ENCODE results near the gene RPA3. TPM values are rescaled to one million over a fixed set of nuclear protein-coding genes. Genes with fewer than 3 reads are reported as not detected.

Gene RPA3
- total RNA-seq, 1 donor, result 44.2 TPM

DNA sequence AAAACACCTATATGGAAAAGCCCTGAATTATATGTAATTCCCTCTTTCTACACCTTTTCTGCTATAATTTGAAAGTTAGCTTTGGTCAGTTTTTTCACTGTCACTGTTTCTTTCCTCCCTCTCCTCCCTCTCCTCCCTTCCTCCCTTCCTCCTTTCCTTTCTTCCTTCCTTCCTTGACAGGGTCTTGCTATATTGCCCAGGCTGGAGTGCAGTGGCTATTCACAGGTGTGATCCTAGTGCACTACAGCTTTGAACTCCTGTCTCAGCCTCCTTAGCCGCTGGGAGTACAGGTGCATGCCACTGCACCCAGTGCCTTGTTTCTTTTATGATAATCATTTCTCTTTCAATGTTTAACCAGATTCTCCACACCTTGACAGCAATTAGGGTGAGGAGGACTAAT is 100.0 kb downstream of the RPA3 start:
- no peak for DNase-seq (ENCODE audit: low read depth)
- TF ChIP-seq, protein P1, sequence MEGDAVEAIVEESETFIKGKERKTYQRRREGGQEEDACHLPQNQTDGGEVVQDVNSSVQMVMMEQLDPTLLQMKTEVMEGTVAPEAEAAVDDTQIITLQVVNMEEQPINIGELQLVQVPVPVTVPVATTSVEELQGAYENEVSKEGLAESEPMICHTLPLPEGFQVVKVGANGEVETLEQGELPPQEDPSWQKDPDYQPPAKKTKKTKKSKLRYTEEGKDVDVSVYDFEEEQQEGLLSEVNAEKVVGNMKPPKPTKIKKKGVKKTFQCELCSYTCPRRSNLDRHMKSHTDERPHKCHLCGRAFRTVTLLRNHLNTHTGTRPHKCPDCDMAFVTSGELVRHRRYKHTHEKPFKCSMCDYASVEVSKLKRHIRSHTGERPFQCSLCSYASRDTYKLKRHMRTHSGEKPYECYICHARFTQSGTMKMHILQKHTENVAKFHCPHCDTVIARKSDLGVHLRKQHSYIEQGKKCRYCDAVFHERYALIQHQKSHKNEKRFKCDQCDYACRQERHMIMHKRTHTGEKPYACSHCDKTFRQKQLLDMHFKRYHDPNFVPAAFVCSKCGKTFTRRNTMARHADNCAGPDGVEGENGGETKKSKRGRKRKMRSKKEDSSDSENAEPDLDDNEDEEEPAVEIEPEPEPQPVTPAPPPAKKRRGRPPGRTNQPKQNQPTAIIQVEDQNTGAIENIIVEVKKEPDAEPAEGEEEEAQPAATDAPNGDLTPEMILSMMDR (IDR thresholded peaks at IDR 0.05; ENCODE audit: insufficient read depth, low read length), result no peak
- H3K4me3 ChIP-seq (ENCODE audit: low read depth, low read length), result no peak overlapping the region

DNA sequence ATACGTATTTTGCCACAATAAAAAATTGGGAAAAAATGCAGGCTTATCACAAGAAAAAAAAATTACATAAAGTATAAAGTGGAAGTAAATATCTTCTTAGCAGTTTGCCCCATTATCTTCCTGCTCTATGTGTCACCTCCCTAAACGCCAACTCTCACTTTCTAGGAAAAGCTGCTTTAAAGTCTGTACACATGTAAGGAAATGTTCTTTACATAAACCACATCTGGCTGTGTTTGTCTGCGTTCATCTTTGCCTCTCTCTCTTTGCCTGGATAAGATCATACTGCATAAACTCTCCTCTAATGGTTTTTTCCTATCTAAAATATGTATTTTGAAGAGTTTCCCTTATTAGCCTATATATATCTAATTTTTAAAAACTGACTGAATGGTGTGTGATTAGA is 100.9 kb downstream of the RPA3 start:
- no peak for DNase-seq (ENCODE audit: low read depth)
- no peak overlapping the region for H3K4me3 ChIP-seq (ENCODE audit: low read depth, low read length)
- TF ChIP-seq, protein P1 (IDR thresholded peaks at IDR 0.05; ENCODE audit: insufficient read depth, low read length), result no peak

DNA sequence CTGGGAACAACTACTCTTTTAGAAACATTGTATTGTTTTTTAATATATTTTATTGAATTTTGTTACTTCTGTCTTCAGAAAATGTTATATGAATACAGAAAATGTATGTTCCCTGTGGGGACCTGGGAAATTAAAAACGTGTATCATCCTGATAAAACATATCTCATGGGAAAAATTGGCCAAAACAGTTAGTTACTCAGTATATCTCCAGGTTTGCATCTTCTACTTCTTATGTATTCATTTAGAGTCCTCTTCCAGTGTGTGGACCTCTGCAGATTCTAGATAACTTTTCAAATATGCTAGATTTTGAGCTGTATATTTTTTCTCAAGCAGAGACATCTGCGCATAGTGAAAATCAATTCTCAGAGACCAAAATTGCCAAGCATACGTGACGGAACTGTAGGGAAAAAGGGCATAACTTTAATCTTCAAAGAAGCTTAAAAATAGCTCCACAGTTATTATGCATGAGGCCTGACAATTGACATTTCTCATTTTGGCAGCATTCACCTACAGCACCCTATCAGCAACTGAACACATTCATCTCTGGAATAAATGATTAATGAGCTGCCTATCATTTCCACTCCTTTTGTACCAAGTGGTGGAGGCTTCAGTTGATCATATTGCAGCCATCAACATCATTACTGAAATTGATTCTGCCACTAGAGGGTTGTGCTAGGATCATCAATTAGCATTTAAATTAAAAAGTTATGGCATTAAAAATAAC is 104.2 kb downstream of the RPA3 start:
- no peak overlapping the region for H3K4me3 ChIP-seq (ENCODE audit: low read depth, low read length)
- TF ChIP-seq, protein P1 (IDR thresholded peaks at IDR 0.05; ENCODE audit: insufficient read depth, low read length), result no peak

DNA sequence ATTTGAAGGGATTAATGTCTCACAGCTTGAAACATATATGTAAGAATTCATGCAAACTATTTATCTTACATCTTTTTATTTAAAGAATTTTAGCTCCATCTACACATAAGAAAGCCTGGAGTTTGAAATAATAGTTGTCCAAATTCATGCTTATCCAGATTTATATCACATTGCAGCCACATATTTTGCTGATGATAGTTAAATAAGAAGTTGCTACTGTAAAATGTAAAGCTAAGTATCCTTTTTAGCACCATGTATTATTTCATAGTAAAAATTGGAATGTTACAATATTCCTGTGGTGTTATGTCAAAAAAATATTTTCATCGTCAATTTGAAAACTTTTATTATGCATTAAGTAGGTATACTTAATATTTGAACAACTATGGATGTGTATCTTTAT is 105.2 kb downstream of the RPA3 start:
- no peak for DNase-seq (ENCODE audit: low read depth)
- no peak overlapping the region for H3K4me3 ChIP-seq (ENCODE audit: low read depth, low read length)
- TF ChIP-seq, protein P1 (IDR thresholded peaks at IDR 0.05; ENCODE audit: insufficient read depth, low read length), result no peak

More for the DNA sequence above, 104.2 kb downstream of the RPA3 start:
- DNase-seq (ENCODE audit: low read depth), result no peak

DNA sequence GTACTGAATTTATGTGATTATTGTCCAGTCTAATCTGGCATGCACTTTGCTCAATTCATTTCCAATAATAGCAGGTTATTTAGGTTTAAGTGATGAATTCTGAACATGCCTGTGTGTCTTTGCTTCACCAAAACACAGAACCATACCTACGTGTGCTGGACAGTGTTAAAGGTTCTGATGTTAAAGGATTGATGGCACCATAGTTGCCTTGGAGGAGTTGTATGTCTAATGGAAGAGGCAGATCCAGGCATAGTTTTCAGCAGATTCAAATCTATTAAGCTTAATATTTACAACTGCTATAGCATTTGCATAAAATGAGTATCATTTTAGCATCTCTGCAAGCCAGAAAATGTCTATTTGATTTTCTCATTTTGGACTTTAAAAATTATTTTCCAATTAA is 105.9 kb downstream of the RPA3 start:
- TF ChIP-seq, protein P1 (IDR thresholded peaks at IDR 0.05; ENCODE audit: insufficient read depth, low read length), result no peak
- H3K4me3 ChIP-seq (ENCODE audit: low read depth, low read length), result no peak overlapping the region
- DNase-seq (ENCODE audit: low read depth), result no peak

DNA sequence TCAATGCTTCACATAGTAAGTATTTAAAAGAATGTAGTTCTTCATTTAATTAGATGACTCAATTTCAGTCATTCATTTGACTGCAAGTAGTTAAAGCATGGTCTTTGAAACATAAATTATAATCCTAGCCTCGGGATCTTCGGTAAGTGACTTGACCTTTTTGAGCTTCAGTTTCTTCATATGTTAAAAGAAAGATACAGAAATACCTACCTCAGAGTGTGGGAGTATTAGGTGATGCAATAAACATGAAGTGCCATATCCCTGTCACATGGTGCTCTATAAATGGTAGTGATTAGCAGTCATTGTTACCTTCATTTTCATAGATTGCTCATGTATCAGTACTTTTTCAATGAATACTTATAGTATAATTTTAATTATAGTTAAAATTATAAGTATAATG is 109.1 kb downstream of the RPA3 start:
- TF ChIP-seq, protein P1 (IDR thresholded peaks at IDR 0.05; ENCODE audit: insufficient read depth, low read length), result no peak
- DNase-seq (ENCODE audit: low read depth), result no peak

DNA sequence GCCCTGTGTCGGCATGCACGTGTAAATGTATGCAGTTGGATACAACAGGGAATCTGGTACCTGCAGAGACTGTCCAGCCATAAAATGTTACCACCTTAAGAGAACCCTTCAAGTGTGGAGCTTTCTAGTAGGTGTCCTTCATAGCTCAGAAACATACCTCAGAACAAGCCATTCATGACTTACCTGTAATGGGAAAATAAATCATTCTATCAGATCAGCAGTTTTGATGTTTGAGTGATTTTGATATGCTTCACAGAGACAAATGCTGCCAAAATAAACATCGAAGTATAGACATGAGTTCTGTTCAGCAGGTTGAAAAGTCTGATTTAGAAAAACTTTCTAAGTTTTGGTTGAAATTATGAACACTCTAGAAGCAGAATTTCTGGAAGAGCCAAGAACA is 111.4 kb downstream of the RPA3 start:
- DNase-seq (ENCODE audit: low read depth), result no peak
- H3K4me3 ChIP-seq (ENCODE audit: low read depth, low read length), result no peak overlapping the region
- TF ChIP-seq, protein P1 (IDR thresholded peaks at IDR 0.05; ENCODE audit: insufficient read depth, low read length), result no peak

More for the DNA sequence above, 109.1 kb downstream of the RPA3 start:
- H3K4me3 ChIP-seq (ENCODE audit: low read depth, low read length), result no peak overlapping the region

Data from fibroblast of the aortic adventitia (primary cell).